Measurements from ENCODE around the gene RORB.

Gene RORB

GRCh38 chr9:74576176-74576575 is 79.0 kb downstream of the RORB start:
- in situ Hi-C loops (cut with MboI; ENCODE audit: low sequenced_read_pairs), result no loop called here
- Histone ChIP-seq H3K27me3 (ENCODE audit: low read depth) (no peaks in the 10 kb centered on the region; the same call in 1 of the 2 replicates), H3K36me3 (replicated peaks) (no peaks in the 10 kb centered on the region), H3K9me3 (no peaks in the 10 kb centered on the region), H3K4me1 (no peaks in the 10 kb centered on the region), H3K4me3 (no peak overlapping the region)
- no peak for DNase-seq (ENCODE audit: low spot score in 2 of 2)

GRCh38 chr9:74577956-74578355 is 80.8 kb downstream of the RORB start:
- H3K36me3 ChIP-seq (replicated peaks), result no peaks in the 10 kb centered on the region
- no peaks in the 10 kb centered on the region; the same call in 1 of the 2 replicates for H3K27me3 ChIP-seq (ENCODE audit: low read depth)
- H3K9me3 ChIP-seq, result no peaks in the 10 kb centered on the region
- in situ Hi-C loops (cut with MboI; ENCODE audit: low sequenced_read_pairs), result no loop called here
- H3K4me1 ChIP-seq, result no peaks in the 10 kb centered on the region
- no peak overlapping the region for H3K4me3 ChIP-seq
- DNase-seq (ENCODE audit: low spot score in 2 of 2), result no peak

- no peak for DNase-seq (ENCODE audit: low spot score in 2 of 2)
- in situ Hi-C loops (cut with MboI; ENCODE audit: low sequenced_read_pairs), result no loop called here
- H3K4me3 ChIP-seq, result no peak overlapping the region
- no peaks in the 10 kb centered on the region for H3K27me3 ChIP-seq (ENCODE audit: low read depth)
- no peaks in the 10 kb centered on the region for H3K9me3 ChIP-seq
- H3K4me1 ChIP-seq, result no peaks in the 10 kb centered on the region
- H3K36me3 ChIP-seq (replicated peaks), result no peaks in the 10 kb centered on the region
Observed at GRCh38 chr9:74589576-74589975, 92.4 kb downstream of the RORB start.

GRCh38 chr9:74595286-74595685 is 98.2 kb downstream of the RORB start:
- DNase-seq (ENCODE audit: low spot score in 2 of 2), result no peak
- Histone ChIP-seq H3K36me3 (replicated peaks) (no peaks in the 10 kb centered on the region), H3K27me3 (ENCODE audit: low read depth) (no peaks in the 10 kb centered on the region), H3K4me1 (no peaks in the 10 kb centered on the region), H3K9me3 (no peaks in the 10 kb centered on the region), H3K4me3 (no peak overlapping the region)
- in situ Hi-C loops (cut with MboI; ENCODE audit: low sequenced_read_pairs), result no loop called here

- Histone ChIP-seq H3K4me1 (no peaks in the 10 kb centered on the region), H3K4me3 (no peak overlapping the region), H3K27me3 (ENCODE audit: low read depth) (no peaks in the 10 kb centered on the region), H3K9me3 (no peaks in the 10 kb centered on the region), H3K36me3 (replicated peaks) (no peaks in the 10 kb centered on the region)
- no peak for DNase-seq (ENCODE audit: low spot score in 2 of 2)
- in situ Hi-C loops (cut with MboI; ENCODE audit: low sequenced_read_pairs), result no loop called here
Observed at GRCh38 chr9:74598874-74599273, 101.7 kb downstream of the RORB start.

GRCh38 chr9:74609671-74610405 is 112.7 kb downstream of the RORB start:
- Histone ChIP-seq H3K36me3 (replicated peaks) (no peaks in the 10 kb centered on the region), H3K4me1 (no peaks in the 10 kb centered on the region), H3K27me3 (ENCODE audit: low read depth) (peaks cover 4% of the 10 kb centered on the region; the same call in 1 of the 2 replicates), H3K9me3 (no peaks in the 10 kb centered on the region), H3K4me3 (no peak overlapping the region)
- DNase-seq (ENCODE audit: low spot score in 2 of 2), result no peak
- in situ Hi-C loops (cut with MboI; ENCODE audit: low sequenced_read_pairs), result no loop called here

- DNase-seq (ENCODE audit: low spot score in 2 of 2), result no peak
- Histone ChIP-seq H3K4me1 (no peaks in the 10 kb centered on the region), H3K36me3 (replicated peaks) (no peaks in the 10 kb centered on the region), H3K9me3 (no peaks in the 10 kb centered on the region), H3K27me3 (ENCODE audit: low read depth) (peaks cover 2% of the 10 kb centered on the region; the same call in 1 of the 2 replicates), H3K4me3 (no peak overlapping the region)
- in situ Hi-C loops (cut with MboI; ENCODE audit: low sequenced_read_pairs), result no loop called here
Observed at GRCh38 chr9:74610523-74611061, 113.5 kb downstream of the RORB start.

GRCh38 chr9:74630228-74630627 is 133.1 kb downstream of the RORB start:
- Histone ChIP-seq H3K4me1 (no peaks in the 10 kb centered on the region), H3K4me3 (no peak overlapping the region), H3K9me3 (no peaks in the 10 kb centered on the region), H3K36me3 (replicated peaks) (no peaks in the 10 kb centered on the region), H3K27me3 (ENCODE audit: low read depth) (peaks cover 10% of the 10 kb centered on the region)
- in situ Hi-C loops (cut with MboI; ENCODE audit: low sequenced_read_pairs), result no loop called here
- DNase-seq (ENCODE audit: low spot score in 2 of 2), result no peak

GRCh38 chr9:74639112-74639511 is 142.0 kb downstream of the RORB start:
- Histone ChIP-seq H3K36me3 (replicated peaks) (no peaks in the 10 kb centered on the region), H3K4me1 (no peaks in the 10 kb centered on the region), H3K9me3 (no peaks in the 10 kb centered on the region), H3K27me3 (ENCODE audit: low read depth) (peaks cover 8% of the 10 kb centered on the region), H3K4me3 (no peak overlapping the region)
- no peak for DNase-seq (ENCODE audit: low spot score in 2 of 2)
- in situ Hi-C loops (cut with MboI; ENCODE audit: low sequenced_read_pairs), result no loop called here

GRCh38 chr9:74642376-74642775 is 145.2 kb downstream of the RORB start:
- Histone ChIP-seq H3K27me3 (ENCODE audit: low read depth) (peaks cover 14% of the 10 kb centered on the region), H3K4me3 (no peak overlapping the region), H3K4me1 (no peaks in the 10 kb centered on the region), H3K36me3 (replicated peaks) (no peaks in the 10 kb centered on the region), H3K9me3 (no peaks in the 10 kb centered on the region)
- in situ Hi-C loops (cut with MboI; ENCODE audit: low sequenced_read_pairs), result no loop called here
- DNase-seq (ENCODE audit: low spot score in 2 of 2), result no peak

GRCh38 chr9:74643303-74643923 is 146.3 kb downstream of the RORB start:
- no peak overlapping the region for H3K4me3 ChIP-seq
- H3K4me1 ChIP-seq, result no peaks in the 10 kb centered on the region
- no peak for DNase-seq (ENCODE audit: low spot score in 2 of 2)
- H3K27me3 ChIP-seq (ENCODE audit: low read depth), result peaks cover 19% of the 10 kb centered on the region
- no peaks in the 10 kb centered on the region for H3K9me3 ChIP-seq
- H3K36me3 ChIP-seq (replicated peaks), result no peaks in the 10 kb centered on the region
- in situ Hi-C loops (cut with MboI; ENCODE audit: low sequenced_read_pairs), result no loop called here

- H3K9me3 ChIP-seq, result no peaks in the 10 kb centered on the region
- in situ Hi-C loops (cut with MboI; ENCODE audit: low sequenced_read_pairs), result no loop called here
- no peaks in the 10 kb centered on the region for H3K36me3 ChIP-seq (replicated peaks)
- DNase-seq (ENCODE audit: low spot score in 2 of 2), result no peak
- peaks cover 19% of the 10 kb centered on the region for H3K27me3 ChIP-seq (ENCODE audit: low read depth)
- H3K4me3 ChIP-seq, result no peak overlapping the region
- H3K4me1 ChIP-seq, result no peaks in the 10 kb centered on the region
Observed at GRCh38 chr9:74644023-74644422, 146.9 kb downstream of the RORB start.

GRCh38 chr9:74645007-74645639 is 148.0 kb downstream of the RORB start:
- Histone ChIP-seq H3K4me1 (no peaks in the 10 kb centered on the region), H3K36me3 (replicated peaks) (no peaks in the 10 kb centered on the region), H3K9me3 (no peaks in the 10 kb centered on the region), H3K27me3 (ENCODE audit: low read depth) (peaks cover 14% of the 10 kb centered on the region), H3K4me3 (no peak overlapping the region)
- peak; percentile 18 to 33 for DNase-seq (ENCODE audit: low spot score in 2 of 2)
- in situ Hi-C loops (cut with MboI; ENCODE audit: low sequenced_read_pairs), result no loop called here

All from HAP-1 (cell line).